ENCODE results near the gene TULP4.
"Not testable (repeated sequence)": the region's sequence is repeated elsewhere in the genome, so short reads cannot be mapped to it uniquely, and the experiment has no call there.

Gene TULP4

DNA sequence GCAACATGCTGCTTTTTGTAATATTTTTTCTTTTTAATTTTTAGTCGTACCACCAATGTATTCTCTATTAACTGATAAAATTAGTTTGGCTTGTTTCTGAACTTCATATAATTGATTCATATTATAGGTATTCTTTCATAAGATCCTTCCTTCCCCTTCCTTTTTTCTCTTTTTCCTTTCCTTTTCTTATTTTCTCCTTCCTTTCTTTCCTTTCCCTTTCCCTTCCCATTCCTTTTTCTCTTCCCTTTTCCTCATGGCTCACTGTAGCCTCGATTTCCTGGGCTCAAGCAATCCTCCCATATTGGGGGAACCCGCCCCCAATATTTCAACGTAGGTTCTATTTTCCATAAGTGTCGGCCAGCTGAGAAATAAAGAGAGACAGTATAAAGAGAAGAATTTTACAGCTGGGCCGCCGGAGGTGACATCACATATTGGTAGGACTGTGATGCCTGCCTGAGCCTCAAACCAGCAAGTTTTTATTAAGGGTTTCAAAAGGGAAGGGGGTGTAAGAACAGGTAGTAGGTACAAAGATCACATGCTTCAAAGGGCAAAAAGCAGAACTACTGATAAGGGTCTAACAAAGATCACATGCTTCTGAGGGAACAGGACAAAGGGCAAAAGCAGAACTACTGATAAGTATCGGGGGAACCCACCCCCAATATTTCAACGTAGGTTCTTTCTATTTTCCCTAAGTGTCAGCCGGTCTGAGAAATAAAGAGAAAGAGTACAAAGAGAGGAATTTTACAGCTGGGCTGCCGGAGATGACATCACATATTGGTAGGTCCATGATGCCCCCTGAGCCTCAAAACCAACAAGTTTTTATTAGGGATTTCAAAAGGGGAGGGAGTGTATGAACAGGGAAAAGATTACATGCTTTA is 16.1 kb upstream of the TULP4 start:
- not testable (repeated sequence) for DNase-seq (ENCODE audit: low read depth in 2 of 2)

DNA sequence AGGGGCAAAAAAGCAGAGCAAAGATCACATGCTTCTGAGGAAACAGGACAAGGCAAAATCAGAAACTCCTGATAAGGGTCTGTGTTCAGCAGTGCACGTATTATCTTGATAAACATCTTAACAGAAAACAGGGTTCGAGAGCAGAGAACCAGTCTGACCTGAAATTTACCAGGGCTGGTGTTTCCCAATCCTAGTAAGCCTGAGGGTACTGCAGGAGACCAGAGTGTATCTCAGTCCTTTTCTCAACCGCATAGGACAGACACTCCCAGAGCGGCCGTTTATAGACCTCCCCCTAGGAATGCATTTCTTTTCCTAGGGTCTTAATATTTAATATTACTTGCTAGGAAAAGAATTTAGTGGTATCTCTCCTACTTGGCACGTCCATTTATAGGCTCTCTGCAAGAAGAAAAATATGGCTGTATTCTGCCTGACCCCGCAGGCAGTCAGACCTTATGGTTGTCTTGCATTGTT is 15.4 kb upstream of the TULP4 start:
- not testable (repeated sequence) for DNase-seq (ENCODE audit: low read depth in 2 of 2)

DNA sequence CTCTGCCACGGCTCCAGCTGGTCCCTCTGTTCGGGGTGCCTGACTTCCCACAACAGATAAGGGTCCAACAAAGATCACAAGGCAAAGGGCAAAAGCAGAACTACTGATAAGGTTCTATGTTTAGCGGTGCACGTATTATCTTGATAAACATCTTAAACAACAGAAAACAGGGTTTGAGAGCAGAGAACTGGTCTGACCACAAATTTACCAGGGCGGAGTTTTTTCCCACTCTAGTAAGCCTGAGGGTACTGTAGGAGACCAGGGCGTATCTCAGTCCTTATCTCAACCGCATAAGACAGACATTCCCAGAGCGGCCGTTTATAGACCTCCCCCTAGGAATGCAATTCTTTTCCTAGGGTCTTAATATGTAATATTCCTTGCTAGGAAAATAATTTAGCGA is 14.6 kb upstream of the TULP4 start:
- DNase-seq (ENCODE audit: low read depth in 2 of 2): not testable (repeated sequence)

DNA sequence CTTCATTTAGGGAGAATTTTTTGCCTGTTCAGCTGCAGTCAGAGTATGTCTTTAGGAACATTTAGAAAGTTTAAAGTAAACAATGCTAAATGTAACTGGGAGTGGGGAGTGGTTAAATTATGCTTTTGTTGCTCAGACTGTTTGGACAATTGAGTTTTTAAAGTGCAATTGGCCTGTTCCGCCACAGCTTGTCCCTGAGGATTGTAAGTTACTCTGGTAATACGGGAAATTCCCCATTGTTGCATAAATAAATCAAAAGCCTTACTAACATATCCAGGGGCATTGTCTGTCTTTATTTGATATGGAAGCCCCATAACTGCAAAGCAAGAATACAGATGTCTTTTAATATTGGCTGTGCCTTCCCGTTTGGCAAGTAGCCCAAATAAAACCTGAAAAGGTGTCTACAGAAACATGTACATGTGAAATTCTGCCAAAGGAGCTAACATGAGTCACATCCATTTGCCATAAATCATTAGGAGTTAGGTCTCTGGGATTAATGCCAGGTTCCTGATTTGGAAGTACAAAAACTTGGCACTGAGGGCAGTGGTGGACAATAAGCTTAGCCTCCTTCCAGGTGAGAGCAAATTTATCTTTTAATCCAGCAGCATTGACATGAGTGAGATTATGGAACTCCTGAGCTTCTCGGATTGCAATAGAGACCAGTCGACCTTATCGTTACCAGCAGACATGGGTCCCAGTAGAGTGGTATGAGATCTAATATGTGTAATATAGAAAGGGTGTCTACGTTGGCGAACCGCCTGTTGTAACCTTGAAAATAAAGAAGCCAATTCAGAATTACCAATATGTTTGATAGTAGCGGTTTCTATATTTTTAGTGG is 11.7 kb upstream of the TULP4 start:
- DNase-seq (ENCODE audit: low read depth in 2 of 2): not testable (repeated sequence)

DNA sequence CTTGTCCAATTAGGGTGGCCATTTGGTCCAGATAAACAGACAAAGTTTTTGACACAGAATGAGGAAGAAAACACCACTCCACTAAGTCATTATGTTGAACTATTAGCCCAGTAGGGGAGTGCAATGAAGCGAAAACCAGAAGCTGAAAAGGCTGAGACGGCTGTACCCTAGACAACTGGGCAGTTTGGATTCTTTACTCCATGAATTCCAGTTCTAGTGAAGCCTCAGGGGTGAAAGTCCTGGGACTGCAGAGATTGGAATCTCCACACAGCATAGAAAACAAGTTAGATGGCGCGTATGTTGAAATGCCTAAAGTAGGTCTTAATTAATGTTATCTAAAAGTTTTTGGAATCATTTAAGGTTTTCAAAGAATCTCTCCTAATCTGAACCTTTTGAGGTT is 10.7 kb upstream of the TULP4 start:
- DNase-seq (ENCODE audit: low read depth in 2 of 2): not testable (repeated sequence)

DNA sequence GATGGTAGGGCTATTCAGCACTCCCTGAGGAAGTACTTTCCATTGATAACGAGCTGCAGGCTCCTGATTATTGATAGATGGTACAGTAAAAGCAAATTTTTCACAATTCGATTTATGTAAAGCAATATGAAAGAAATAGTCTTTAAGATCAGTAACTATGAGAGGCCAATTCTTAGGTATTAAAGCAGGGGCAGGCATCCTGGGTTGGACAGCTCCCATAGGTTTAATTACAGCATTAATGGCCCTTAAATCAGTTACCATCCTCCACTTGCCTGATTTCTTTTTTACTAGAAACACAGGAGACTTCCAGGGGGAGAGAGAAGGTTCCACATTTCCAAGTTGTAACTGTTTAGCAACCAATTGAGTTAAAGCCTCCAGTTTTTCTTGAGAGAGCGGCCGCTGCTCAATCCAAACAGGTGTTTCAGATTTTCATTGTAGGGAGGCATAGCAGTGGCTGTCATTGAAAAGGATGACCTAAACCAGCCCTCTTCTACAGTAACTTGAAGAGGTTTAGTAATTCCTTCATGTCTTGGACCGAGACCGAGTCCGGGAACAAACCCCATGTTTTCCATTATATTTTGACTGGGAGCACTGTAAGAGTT is 10.0 kb upstream of the TULP4 start:
- DNase-seq (ENCODE audit: low read depth in 2 of 2): not testable (repeated sequence)

DNA sequence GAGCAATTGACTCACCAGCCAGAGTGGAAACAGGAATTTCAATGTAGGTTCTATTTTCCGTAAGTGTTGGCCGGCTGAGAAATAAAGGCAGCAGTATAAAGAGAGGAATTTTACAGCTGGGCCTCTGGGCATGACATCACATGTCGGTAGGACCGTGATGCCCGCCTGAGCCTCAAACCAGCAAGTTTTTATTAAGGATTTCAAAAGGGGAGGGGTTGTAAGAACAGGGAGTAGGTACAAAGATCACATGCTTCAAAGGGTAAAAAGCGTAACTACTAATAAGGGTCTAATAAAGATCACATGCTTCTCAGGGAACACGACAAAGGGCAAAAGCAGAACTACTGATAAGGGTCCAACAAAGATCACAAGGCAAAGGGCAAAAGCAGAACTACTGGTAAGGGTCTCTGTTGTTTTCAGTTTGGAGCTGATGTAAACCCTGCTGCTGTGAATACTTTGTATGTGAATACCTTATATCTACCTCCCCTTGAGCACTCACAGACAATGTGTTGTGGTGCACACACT is 9.0 kb upstream of the TULP4 start:
- DNase-seq (ENCODE audit: low read depth in 2 of 2): no peak

DNA sequence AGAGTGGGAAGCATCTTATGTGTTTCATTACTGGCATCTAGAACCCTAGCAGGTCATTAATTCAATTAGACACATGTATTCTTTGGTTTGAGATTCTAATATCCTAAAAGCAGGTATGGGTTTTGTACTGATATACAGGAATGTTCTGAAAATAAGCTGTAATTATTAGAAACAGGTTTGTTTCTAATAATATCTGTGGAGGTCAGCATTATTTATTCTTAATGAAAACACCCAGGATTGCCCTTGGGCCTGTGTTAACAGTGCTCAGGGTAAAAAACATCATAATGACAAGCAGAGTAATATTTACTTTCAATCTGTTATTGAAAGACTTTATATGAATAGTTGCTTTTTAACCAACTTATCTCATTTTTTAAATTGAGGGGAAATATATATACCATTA is 8.0 kb upstream of the TULP4 start:
- DNase-seq (ENCODE audit: low read depth in 2 of 2): no peak

DNA sequence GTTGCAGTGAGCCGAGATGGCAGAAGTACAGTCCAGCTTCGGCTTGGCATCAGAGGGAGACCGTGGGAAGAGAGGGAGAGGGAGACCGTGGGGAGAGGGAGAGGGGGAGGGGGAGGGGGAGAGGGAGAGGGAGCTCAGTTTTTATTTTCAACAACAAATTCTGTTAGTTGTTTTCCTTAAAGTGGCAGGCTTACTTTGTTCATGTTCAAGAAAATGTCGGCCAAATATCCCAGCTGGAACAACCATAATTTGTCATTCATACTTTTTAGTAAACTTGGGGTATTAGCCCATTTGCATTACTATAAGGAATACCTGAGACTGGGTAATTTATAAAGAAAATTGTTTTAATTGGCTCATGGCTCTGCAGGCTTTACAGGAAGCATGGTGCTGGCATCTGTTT is 2.5 kb upstream of the TULP4 start:
- DNase-seq (ENCODE audit: low read depth in 2 of 2): no peak

DNA sequence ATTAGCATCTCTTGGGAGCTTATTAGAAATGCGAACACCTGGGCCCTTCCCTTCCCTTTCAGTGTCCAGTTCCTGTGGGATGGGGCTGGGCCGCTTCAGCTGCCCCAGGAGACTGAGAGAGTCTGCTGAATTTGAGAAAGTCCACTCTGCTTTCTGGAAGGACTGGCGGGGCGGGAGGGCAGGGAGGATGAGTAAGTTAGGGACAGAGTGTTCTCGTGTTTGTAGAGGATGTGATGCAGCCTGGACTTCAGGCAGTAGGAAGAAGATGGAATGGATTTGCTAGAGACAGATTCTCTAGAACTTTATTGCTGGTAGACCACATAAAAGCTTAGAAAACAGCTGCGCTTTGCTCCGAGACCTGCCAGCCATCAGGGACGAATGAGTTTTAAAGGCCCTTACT is 1.1 kb upstream of the TULP4 start:
- no peak for DNase-seq (ENCODE audit: low read depth in 2 of 2)

DNA sequence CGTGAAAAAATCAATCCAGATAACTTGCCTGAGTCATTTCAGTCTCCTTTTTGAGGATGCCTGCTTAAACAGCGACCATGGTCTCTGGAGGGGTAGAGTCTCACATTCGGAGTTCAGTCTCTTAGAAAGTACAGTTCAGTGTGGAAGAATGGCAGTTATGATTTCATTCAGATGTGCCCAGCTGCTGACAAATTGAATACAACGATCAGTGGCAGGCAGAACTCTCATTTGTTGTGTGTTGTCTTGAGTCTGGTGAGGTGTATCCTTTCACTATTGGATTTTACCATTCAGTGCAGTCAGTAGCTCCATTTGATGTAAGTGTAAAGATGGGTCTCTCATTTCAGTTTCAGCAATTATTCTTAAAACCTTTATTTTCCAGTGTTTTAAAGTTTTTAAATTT is 639 bp upstream of the TULP4 start:
- DNase-seq (ENCODE audit: low read depth in 2 of 2): no peak

DNA sequence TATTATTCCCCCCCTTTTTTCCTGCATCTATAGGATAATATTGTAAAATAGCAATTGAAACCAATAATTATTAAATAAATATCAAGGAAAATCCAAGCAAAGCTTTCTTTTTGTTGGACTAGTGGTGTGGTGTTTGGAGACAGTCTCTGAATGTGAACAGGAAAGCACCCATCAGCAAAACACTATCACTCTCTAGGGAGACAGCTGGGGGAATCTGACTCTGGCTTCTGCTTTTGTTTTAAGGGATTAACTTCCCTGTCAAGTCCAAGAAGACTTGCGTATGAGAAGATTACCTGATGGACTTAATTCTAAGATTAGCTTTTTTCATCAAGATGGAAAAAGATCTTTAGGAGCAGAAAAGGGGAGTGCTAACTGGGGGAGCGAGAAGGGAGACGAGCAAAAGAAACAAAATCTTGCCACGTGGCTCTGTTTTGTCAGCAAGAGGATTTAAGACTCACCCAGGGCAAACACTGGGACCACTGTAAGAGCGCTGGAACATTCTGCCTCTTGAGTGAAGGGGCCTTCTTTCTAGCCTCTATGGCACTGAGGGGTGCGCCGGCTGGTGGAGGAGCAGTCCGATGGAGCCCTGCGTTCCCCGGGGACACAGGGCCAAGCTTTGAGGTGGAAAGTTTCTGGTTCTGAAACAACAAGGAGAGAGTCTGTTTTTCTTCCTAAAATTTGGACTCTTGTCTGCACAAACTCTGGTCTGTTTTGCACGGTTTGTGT is 570 bp downstream of the TULP4 start:
- DNase-seq (ENCODE audit: low read depth in 2 of 2): no peak

DNA sequence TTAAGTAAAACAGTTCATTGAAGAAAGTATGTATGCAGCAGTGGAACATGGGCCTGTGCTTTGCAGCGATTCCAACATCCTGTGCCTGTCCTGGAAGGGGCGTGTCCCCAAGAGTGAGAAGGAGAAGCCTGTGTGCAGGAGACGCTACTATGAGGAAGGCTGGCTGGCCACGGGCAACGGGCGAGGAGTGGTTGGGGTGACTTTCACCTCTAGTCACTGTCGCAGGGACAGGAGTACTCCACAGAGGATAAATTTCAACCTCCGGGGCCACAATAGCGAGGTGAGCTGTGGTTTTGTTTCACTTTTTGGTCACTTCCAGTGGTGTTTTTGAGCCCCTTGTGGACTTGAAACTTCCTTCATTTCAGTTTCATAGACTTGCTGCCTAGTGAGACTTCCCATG is 1.7 kb downstream of the TULP4 start:
- no peak for DNase-seq (ENCODE audit: low read depth in 2 of 2)

DNA sequence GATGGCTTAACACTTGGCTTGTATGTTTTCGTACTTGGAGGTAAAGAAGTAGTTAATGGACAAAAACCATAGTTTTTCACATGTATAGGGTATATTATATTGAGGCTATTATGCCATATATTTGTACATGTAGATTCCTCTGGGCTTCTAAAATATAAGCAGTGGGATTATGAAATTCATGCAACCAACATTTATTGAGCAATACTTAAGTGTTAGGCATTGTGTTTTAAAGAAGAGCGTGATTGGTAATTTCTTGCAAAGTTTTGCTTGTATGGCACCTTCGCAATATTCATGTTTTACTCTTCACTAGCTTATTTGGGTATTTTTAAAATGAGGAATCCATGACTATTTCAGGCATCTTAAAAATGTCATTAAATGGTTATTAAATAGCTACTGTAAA is 2.5 kb downstream of the TULP4 start:
- DNase-seq (ENCODE audit: low read depth in 2 of 2): no peak

DNA sequence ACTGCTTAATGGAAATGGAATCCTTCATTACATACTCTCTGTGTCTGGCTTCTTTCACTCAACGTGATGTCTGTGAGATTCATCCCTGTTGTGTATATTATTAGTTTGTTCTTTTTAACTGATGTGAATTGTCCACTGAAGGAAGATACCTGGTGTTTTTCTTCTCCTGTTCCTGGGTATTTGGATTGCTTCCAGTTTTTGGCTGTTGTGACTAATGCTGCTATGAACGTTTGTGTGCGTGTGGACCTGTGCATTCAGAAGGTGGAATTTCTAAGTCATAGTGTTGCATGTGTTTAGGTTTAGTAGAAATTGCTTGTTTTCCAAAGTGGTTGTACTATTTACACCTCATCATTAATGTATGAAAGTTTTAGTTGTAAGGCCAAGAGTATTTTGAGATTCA is 3.8 kb downstream of the TULP4 start:
- no peak for DNase-seq (ENCODE audit: low read depth in 2 of 2)

DNA sequence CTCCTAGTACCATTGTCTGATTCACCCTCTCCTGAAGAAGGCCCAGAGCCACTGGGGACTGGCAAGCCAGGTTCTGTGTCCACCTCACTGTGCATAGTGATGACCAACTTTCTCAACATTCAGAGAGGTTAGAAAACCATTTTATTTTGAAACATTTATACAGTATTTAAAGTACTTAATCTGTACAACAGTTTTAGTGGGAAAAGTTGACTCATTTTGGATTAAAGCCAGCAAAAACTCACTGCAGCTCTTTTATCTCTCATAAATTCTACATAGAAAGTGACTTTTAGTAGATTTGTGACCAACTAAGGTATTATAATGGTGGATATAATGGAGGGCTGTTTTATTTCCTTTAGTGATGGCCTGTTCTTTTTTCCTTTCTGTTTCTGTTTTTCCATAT is 9.7 kb downstream of the TULP4 start:
- no peak for DNase-seq (ENCODE audit: low read depth in 2 of 2)

DNA sequence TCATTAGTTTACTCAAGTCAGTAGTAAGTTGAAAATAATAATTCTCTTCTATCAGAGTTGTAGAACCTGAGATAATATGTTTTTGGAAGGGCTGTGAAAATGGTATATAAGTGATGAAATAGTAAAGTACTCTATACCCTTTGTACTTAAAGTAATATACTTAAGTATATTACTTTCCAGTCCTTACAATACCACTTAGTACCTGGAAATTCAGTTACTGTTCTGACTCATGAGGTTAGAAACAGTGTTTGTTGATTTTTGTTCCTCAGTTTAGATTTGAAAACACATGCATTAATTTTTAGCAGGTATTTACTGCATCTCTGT is 10.1 kb downstream of the TULP4 start:
- no peak for DNase-seq (ENCODE audit: low read depth in 2 of 2)

DNA sequence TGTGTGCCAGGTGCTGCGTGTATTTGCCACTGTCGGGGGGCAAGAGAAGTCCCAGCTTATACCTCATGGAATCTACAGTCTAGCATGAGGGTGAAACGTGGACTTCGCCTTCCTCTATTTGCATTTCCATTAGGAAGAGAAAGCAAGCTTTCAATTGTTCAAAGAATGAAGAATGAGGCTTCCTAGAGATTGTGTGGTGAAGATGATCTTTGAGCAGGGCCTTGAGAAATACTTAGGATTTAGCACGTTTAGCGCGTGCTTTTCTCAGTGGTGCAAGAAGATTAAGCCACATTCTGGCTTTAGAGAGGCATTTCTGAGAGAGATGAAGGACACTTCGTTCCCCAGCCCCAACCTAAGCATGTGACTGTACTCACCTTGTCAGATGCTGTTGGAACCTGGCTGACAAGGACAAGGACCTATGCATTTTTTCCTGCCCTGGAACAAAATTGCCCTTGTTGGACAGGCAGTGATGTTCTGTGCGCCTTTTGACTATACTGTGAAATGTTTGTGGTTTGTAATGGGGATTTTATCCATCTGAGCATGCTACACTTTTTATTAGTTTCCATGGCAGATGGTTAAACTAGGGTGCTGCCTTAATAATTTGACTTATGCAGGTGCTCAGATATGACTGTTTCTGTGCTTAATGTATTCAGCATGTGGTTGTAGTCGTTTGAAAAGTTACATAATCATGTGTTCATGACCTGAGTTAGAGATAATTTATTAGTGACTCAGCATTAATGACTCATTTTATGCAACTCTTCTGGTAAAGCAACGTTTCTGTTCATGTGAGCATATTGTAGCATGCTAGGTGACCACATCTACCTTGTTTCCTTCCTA is 10.7 kb downstream of the TULP4 start:
- no peak for DNase-seq (ENCODE audit: low read depth in 2 of 2)

DNA sequence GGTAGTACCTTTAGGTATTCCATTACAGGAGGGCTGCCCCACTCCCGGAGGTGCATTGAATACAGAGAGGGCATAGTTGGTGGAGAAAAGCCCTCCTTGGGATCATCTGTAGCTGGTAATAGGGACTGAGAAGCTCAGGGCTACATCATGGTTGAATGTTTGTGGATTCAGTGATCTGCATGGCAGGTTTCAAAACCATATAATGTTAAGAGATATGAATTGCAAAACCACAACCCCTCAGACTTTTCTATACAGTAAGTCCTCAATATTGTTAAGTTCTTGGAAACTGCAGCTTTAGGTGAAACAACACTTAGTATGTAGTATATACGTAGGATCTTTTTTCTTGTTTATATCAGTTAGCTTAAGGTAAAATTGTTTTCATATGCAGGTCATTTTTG is 11.3 kb downstream of the TULP4 start:
- no peak for DNase-seq (ENCODE audit: low read depth in 2 of 2)

DNA sequence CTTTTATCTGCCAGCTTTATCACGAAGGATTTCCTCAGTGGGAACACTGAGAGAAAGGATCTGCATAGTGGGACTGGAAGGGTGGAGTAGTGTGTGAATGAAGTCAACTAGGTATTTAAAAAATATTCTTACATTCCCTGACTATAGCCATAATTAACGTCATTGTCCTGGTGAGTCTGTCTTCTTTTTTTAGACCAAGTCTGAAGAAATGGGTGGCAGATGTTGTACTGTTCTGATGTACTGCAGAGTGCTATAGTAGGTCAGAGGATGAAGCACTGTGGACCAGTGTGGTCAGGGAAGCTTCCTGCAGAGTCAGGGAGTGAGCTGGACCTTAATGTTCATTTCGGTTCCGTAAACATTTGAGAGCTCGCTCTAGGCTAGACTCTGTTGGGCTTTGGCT is 11.9 kb downstream of the TULP4 start:
- DNase-seq (ENCODE audit: low read depth in 2 of 2): no peak

DNA sequence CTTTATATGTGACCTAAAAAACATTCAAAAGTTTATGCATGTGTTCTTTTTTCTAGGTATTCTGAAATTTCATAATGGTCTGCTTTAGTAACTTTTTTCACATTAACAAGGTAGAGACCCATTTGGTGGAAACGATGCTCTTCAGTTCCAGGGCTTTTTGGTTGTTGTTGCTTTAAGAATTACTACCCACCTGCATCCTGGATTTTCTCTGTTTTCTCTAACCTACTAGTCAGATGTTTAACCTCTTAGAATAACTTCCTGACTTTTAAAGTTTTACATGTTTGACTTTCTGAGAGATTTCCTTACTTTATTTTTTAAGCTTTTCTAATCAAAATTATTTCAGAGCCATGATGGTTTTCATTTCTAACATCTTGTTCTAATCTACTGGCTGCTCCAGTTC is 14.9 kb downstream of the TULP4 start:
- DNase-seq (ENCODE audit: low read depth in 2 of 2): no peak
